ENCODE results near the gene DENND1B. TPM values are rescaled to one million over a fixed set of nuclear protein-coding genes. Genes with fewer than 3 reads are reported as not detected.

DENND1B gene
- total and polyA plus RNA-seq, 2 donors (not counting 1 experiment from before 2014, with no cell fraction given): 4.3 to 25.4 TPM

DNA sequence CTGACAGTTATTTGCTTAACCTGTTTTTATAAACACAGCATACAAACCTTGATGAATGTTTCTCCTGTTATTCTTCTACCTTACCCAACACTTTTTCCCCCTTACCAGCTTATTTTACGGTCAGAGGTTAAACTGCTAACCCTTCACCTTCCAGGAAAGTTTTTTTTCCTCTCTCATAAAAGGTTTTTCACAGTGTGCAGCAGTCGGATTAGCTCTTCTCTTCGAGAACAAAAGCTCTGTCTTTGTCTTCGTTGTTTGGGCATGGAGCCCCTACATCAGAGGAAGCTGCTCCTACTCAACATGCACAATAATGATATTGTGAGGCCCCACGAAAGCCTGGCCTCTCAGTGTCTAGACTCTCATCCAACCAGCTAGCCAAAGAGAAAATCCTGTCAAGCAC is 42.0 kb downstream of the DENND1B start:
- no peak for ATAC-seq (ENCODE audit: low read depth)
- DNase-seq: no peak
- H3K4me2 ChIP-seq (replicated peaks; ENCODE audit: low read depth, low read length, poor library complexity, severe bottlenecking): no peak overlapping the region
- no peak overlapping the region for H2AFZ ChIP-seq (ENCODE audit: insufficient read depth, low read depth, low read length, poor library complexity, severe bottlenecking)
- Mint-ChIP-seq H3K4me3 (no peak overlapping the region), H3K4me1 (peaks cover 11% of the 10 kb centered on the region), H3K9me3 (ENCODE audit: insufficient read depth) (no peaks in the 10 kb centered on the region), H3K27me3 (no peaks in the 10 kb centered on the region), H3K27ac (no peak overlapping the region)
- TF ChIP-seq, protein P1, sequence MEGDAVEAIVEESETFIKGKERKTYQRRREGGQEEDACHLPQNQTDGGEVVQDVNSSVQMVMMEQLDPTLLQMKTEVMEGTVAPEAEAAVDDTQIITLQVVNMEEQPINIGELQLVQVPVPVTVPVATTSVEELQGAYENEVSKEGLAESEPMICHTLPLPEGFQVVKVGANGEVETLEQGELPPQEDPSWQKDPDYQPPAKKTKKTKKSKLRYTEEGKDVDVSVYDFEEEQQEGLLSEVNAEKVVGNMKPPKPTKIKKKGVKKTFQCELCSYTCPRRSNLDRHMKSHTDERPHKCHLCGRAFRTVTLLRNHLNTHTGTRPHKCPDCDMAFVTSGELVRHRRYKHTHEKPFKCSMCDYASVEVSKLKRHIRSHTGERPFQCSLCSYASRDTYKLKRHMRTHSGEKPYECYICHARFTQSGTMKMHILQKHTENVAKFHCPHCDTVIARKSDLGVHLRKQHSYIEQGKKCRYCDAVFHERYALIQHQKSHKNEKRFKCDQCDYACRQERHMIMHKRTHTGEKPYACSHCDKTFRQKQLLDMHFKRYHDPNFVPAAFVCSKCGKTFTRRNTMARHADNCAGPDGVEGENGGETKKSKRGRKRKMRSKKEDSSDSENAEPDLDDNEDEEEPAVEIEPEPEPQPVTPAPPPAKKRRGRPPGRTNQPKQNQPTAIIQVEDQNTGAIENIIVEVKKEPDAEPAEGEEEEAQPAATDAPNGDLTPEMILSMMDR (IDR thresholded peaks at IDR 0.05): no peak
- TF ChIP-seq EZH2 (IDR thresholded peaks at IDR 0.05; ENCODE audit: borderline replicate concordance, insufficient read depth, low read depth, low read length, poor library complexity, severe bottlenecking): no peak
- intact Hi-C loops (cut with micrococcal nuclease): no loop called here
- peaks cover 25% of the 10 kb centered on the region for H3K79me2 ChIP-seq (ENCODE audit: control insufficient read depth, insufficient read depth, low read length)
- H3K27me3 ChIP-seq (replicated peaks in 1 of 4; ENCODE audit: control extremely low read depth in 1 of 4, control insufficient read depth in 3 of 4, insufficient read depth in 4 of 4, low read length in 3 of 4): no peaks in the 10 kb centered on the region
- H3K27ac ChIP-seq (ENCODE audit: low read length in 2 of 2): no peak overlapping the region
- H3K9me3 ChIP-seq (ENCODE audit: control extremely low read depth in 1 of 3, control insufficient read depth in 2 of 3, insufficient read depth in 1 of 3, low read length in 2 of 3): peaks cover 0 to 3% (median 1%) of the 10 kb centered on the region in 3 donors
- H3K36me3 ChIP-seq (replicated peaks in 1 of 2; ENCODE audit: control extremely low read depth in 1 of 2, control insufficient read depth in 1 of 2, extremely low read depth in 1 of 2, insufficient read depth in 2 of 2, low read length in 1 of 2): no peaks in the 10 kb centered on the region
- 94% methylated on average over 3 of the region's 5 CpGs for WGBS (ENCODE audit: insufficient coverage)
- ChIA-PET CTCF (no interaction called here), POLR2A (no interaction called here)
- H3K9ac ChIP-seq (ENCODE audit: low read length): no peak overlapping the region
- H3K4me1 ChIP-seq (ENCODE audit: control insufficient read depth in 2 of 2, insufficient read depth in 2 of 2, low read length in 2 of 2): no peaks in the 10 kb centered on the region
- no peak overlapping the region for H3K4me3 ChIP-seq (ENCODE audit: control extremely low read depth in 1 of 5, extremely low read depth in 1 of 5, insufficient read depth in 1 of 5, low read depth in 2 of 5, low read length in 4 of 5)
- H4K20me1 ChIP-seq (ENCODE audit: control insufficient read depth, insufficient read depth, low read length, poor library complexity, severe bottlenecking): no peaks in the 10 kb centered on the region

DNA sequence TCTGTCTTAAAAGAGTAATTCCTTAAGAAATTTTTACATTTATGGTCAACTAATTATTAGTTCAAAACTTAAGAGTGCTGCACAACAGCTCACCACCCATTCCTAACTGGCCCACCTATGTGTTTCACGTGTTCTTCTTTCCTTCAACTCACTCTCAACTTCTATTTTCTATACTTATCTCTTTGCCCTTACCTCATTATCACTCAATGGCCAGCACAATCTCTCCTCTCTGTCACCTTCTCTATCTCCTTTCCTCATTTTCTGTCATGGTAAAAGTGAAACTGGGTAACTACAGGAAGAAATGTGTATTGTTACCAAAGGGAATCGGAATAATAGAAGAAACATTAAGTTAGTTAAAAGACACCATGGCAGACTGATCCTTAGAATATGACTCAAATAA is 43.1 kb downstream of the DENND1B start:
- H3K4me3 ChIP-seq (ENCODE audit: control extremely low read depth in 1 of 5, extremely low read depth in 1 of 5, insufficient read depth in 1 of 5, low read depth in 2 of 5, low read length in 4 of 5): no peak overlapping the region
- Mint-ChIP-seq H3K4me3 (no peak overlapping the region), H3K27me3 (no peaks in the 10 kb centered on the region), H3K9me3 (ENCODE audit: insufficient read depth) (no peaks in the 10 kb centered on the region), H3K4me1 (peaks cover 5% of the 10 kb centered on the region), H3K27ac (no peak overlapping the region)
- H3K27me3 ChIP-seq (replicated peaks in 1 of 4; ENCODE audit: control extremely low read depth in 1 of 4, control insufficient read depth in 3 of 4, insufficient read depth in 4 of 4, low read length in 3 of 4): no peaks in the 10 kb centered on the region
- ATAC-seq (ENCODE audit: low read depth) (no peak), DNase-seq (no peak)
- 100% methylated on average over 1 of the region's 2 CpGs for WGBS (ENCODE audit: insufficient coverage)
- no peaks in the 10 kb centered on the region for H3K36me3 ChIP-seq (replicated peaks in 1 of 2; ENCODE audit: control extremely low read depth in 1 of 2, control insufficient read depth in 1 of 2, extremely low read depth in 1 of 2, insufficient read depth in 2 of 2, low read length in 1 of 2)
- no peak for TF ChIP-seq EZH2 (IDR thresholded peaks at IDR 0.05; ENCODE audit: borderline replicate concordance, insufficient read depth, low read depth, low read length, poor library complexity, severe bottlenecking)
- TF ChIP-seq, protein P1 (IDR thresholded peaks at IDR 0.05): no peak
- H3K79me2 ChIP-seq (ENCODE audit: control insufficient read depth, insufficient read depth, low read length): peaks cover 15% of the 10 kb centered on the region
- no peak overlapping the region for H2AFZ ChIP-seq (ENCODE audit: insufficient read depth, low read depth, low read length, poor library complexity, severe bottlenecking)
- no peaks in the 10 kb centered on the region for H4K20me1 ChIP-seq (ENCODE audit: control insufficient read depth, insufficient read depth, low read length, poor library complexity, severe bottlenecking)
- POLR2A ChIA-PET: no interaction called here
- CTCF ChIA-PET: no interaction called here
- H3K4me2 ChIP-seq (replicated peaks; ENCODE audit: low read depth, low read length, poor library complexity, severe bottlenecking): no peak overlapping the region
- peaks cover 1 to 5% (median 2%) of the 10 kb centered on the region in 3 donors for H3K9me3 ChIP-seq (ENCODE audit: control extremely low read depth in 1 of 3, control insufficient read depth in 2 of 3, insufficient read depth in 1 of 3, low read length in 2 of 3)
- intact Hi-C loops (cut with micrococcal nuclease): no loop called here
- H3K27ac ChIP-seq (ENCODE audit: low read length in 2 of 2): no peak overlapping the region
- no peaks in the 10 kb centered on the region for H3K4me1 ChIP-seq (ENCODE audit: control insufficient read depth in 2 of 2, insufficient read depth in 2 of 2, low read length in 2 of 2)
- no peak overlapping the region for H3K9ac ChIP-seq (ENCODE audit: low read length)
